Caco-2 (cell line): Measurements from ENCODE around the gene MTMR10. TPM values are rescaled to one million over a fixed set of nuclear protein-coding genes. Genes with fewer than 3 reads are reported as not detected.

Source experiments
- BruUV-seq: library from RNA; stranded (reverse); fragments of 400-500 nt; replicated peaks from 2 replicates; lab custom pipeline; 2021; lab: Mats Ljungman, UMichigan
- CTCF ChIA-PET: fragments of 300-600 bp; sonication (Branson Sonifier 250); formaldehyde crosslinking; loops from one replicate; lab custom pipeline; 2022; ENCODE audit warnings: antibody characterized with exemption; lab: Charles Lee
- POLR2A ChIA-PET: fragments of 300-600 bp; sonication (Branson Sonifier 250); formaldehyde crosslinking; loops from one replicate; lab custom pipeline; 2022; ENCODE audit warnings: antibody characterized with exemption; lab: Charles Lee
- DNase-seq, 2 experiments: peaks; one replicate each; pipeline versions ENCODE4 v3.0.0 to v3.0.0-alpha.2; 2020 to 2022
- H3K27me3 ChIP-seq: replicated peaks from 2 replicates; pipeline ENCODE4 v1.6.0; 2011; ENCODE audit warnings: low read length; ENCODE audit not compliant: control insufficient read depth, insufficient read depth
- H3K36me3 ChIP-seq: 2 replicates; pipeline ENCODE4 v1.5.1; 2011; ENCODE audit warnings: low read length; ENCODE audit not compliant: control insufficient read depth, insufficient read depth
- H3K4me1 ChIP-seq: fragments of 250-450 bp; sonication (Bioruptor Pico); 2 replicates; pipeline ENCODE4 v1.5.1; 2020; ENCODE audit warnings: mild to moderate bottlenecking
- H3K4me3 ChIP-seq: 2 replicates; pipeline ENCODE4 v1.5.1; 2011; ENCODE audit warnings: low read depth, mild to moderate bottlenecking, control low read depth, low read length
- H3K9me3 ChIP-seq: fragments of 250-450 bp; sonication (Bioruptor Pico); 2 replicates; pipeline ENCODE4 v1.5.1; 2020; ENCODE audit warnings: mild to moderate bottlenecking, moderate library complexity
- H3K27ac Mint-ChIP-seq: one replicate; pipeline ENCODE4 v1.8.0; 2022; ENCODE audit warnings: mixed read lengths; ENCODE audit not compliant: unreplicated experiment
- H3K27me3 Mint-ChIP-seq: one replicate; pipeline ENCODE4 v1.8.0; 2022; ENCODE audit warnings: mixed read lengths; ENCODE audit not compliant: insufficient read depth, unreplicated experiment
- H3K36me3 Mint-ChIP-seq: one replicate; pipeline ENCODE4 v1.8.0; 2022; ENCODE audit warnings: mild to moderate bottlenecking, mixed read lengths; ENCODE audit not compliant: insufficient read depth, unreplicated experiment
- H3K4me1 Mint-ChIP-seq: one replicate; pipeline ENCODE4 v1.8.0; 2022; ENCODE audit warnings: low read depth, mixed read lengths; ENCODE audit not compliant: unreplicated experiment
- H3K4me3 Mint-ChIP-seq: one replicate; pipeline ENCODE4 v1.8.0; 2022; ENCODE audit warnings: mild to moderate bottlenecking, moderate library complexity, mixed read lengths; ENCODE audit not compliant: unreplicated experiment
- H3K9me3 Mint-ChIP-seq: one replicate; pipeline ENCODE4 v1.8.0; 2022; ENCODE audit warnings: mixed read lengths; ENCODE audit not compliant: unreplicated experiment
- intact Hi-C: fragments of 100-400 bp; cut with micrococcal nuclease; formaldehyde crosslinking; loops from one replicate; pipeline ENCODE4 v1.10.0; 2022; ENCODE audit not compliant: unreplicated experiment
- total RNA-seq: library from RNA; stranded (reverse); gene quantifications from 2 replicates; pipeline ENCODE4 v1.2.3, GENCODE V29; 2022
- TF ChIP-seq, protein P1 (sequence below), 2 experiments: fragments of 200-600 bp in 1 of 2; IDR thresholded peaks; 1 replicate in 1 of 2; 2 replicates in 1 of 2; pipeline versions ENCODE4 v1.5.1 to v1.8.0; 2011 to 2022; ENCODE audit warnings: antibody characterized with exemption in 1 of 2, control low read depth in 1 of 2, inconsistent platforms in 1 of 2, low read depth in 1 of 2, low read length in 1 of 2, mild to moderate bottlenecking in 1 of 2, moderate library complexity in 1 of 2; ENCODE audit not compliant: insufficient read depth in 1 of 2, severe bottlenecking in 1 of 2, unreplicated experiment in 1 of 2

The MTMR10 gene
- total RNA-seq, 1 experiment from 2014 or later, result 33.2 TPM

DNA sequence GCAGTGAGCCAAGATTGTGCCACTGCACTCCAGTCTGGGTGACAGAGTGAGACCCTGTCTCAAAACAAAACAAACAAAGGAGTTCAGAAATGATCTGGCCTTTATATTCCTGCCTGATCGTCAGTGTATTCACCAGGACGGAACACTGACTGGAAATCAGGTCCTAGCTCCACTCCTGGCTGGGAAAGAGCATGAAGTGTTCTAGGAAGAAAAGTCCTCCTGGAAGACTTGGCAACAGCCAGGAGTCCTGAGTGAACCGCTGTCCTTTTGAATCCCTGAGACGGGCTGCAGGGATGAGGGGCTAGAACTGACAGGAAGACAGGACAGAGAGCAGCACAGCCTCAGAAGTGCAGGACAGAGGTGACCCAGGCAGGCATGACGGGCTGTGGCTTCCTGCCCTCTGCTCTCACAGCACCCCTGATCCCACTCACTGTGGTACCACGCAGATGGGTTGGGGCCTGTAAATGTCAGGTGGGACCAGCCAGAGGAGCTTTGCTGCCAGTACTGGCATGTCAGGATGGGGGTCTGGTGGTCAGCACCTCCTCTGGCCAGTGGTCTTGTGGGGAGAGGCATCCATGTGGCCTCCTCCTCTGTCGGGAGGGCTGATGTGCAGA lies 64.2 kb downstream of the MTMR10 start:
- no TSS peak for BruUV-seq
- Histone ChIP-seq H3K9me3 (no peaks in the 10 kb centered on the region), H3K4me3 (no peak overlapping the region), H3K36me3 (peaks cover 1% of the 10 kb centered on the region), H3K27me3 (no peaks in the 10 kb centered on the region), H3K4me1 (no peaks in the 10 kb centered on the region)
- no peak overlapping the region for H3K4me3 Mint-ChIP-seq
- intact Hi-C loops, result no loop called here
- peak overlapping the region; percentile 53 for H3K27ac Mint-ChIP-seq
- ChIA-PET CTCF (no interaction called here), POLR2A (no interaction called here)
- H3K36me3 Mint-ChIP-seq, result peaks cover 58% of the 10 kb centered on the region
- H3K27me3 Mint-ChIP-seq, result no peaks in the 10 kb centered on the region
- no peaks in the 10 kb centered on the region for H3K9me3 Mint-ChIP-seq
- no peaks in the 10 kb centered on the region for H3K4me1 Mint-ChIP-seq
- TF ChIP-seq, protein P1, sequence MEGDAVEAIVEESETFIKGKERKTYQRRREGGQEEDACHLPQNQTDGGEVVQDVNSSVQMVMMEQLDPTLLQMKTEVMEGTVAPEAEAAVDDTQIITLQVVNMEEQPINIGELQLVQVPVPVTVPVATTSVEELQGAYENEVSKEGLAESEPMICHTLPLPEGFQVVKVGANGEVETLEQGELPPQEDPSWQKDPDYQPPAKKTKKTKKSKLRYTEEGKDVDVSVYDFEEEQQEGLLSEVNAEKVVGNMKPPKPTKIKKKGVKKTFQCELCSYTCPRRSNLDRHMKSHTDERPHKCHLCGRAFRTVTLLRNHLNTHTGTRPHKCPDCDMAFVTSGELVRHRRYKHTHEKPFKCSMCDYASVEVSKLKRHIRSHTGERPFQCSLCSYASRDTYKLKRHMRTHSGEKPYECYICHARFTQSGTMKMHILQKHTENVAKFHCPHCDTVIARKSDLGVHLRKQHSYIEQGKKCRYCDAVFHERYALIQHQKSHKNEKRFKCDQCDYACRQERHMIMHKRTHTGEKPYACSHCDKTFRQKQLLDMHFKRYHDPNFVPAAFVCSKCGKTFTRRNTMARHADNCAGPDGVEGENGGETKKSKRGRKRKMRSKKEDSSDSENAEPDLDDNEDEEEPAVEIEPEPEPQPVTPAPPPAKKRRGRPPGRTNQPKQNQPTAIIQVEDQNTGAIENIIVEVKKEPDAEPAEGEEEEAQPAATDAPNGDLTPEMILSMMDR (IDR thresholded peaks at IDR 0.05; ENCODE audit: insufficient read depth in 1 of 2, low read depth in 1 of 2, low read length in 1 of 2, severe bottlenecking in 1 of 2, unreplicated experiment in 1 of 2), result no peak
- no peak for DNase-seq

DNA sequence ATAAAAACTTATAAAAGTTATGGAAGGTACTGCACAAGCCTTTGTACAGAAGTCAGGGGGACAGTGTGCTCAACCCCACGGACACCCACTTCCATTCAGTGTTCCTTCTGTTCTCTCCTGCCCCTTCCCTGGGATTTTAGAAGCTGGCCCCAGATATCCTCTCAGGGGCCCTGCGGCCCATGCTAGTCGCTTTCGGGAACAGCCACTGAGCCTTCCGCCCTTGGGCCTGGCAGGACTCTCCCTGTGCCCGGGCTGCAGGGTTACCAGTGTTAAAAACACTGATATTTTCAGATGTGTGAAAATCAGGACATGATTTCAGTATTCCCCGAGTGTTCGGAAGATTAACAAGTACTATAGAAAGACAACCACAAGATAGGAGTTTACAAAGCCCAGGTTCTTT lies 65.3 kb downstream of the MTMR10 start:
- H3K4me3 Mint-ChIP-seq, result no peak overlapping the region
- POLR2A ChIA-PET, result no interaction called here
- intact Hi-C loops, result no loop called here
- BruUV-seq, result no TSS peak
- H3K36me3 ChIP-seq, result peaks cover 1% of the 10 kb centered on the region
- H3K27me3 ChIP-seq, result no peaks in the 10 kb centered on the region
- H3K9me3 ChIP-seq, result no peaks in the 10 kb centered on the region
- peaks cover 54% of the 10 kb centered on the region for H3K36me3 Mint-ChIP-seq
- DNase-seq, result no peak
- H3K4me1 Mint-ChIP-seq, result no peaks in the 10 kb centered on the region
- TF ChIP-seq, protein P1 (IDR thresholded peaks at IDR 0.05; ENCODE audit: insufficient read depth in 1 of 2, low read depth in 1 of 2, low read length in 1 of 2, severe bottlenecking in 1 of 2, unreplicated experiment in 1 of 2), result no peak
- H3K9me3 Mint-ChIP-seq, result no peaks in the 10 kb centered on the region
- no peak overlapping the region for H3K27ac Mint-ChIP-seq
- no peak overlapping the region for H3K4me3 ChIP-seq
- H3K27me3 Mint-ChIP-seq, result no peaks in the 10 kb centered on the region
- CTCF ChIA-PET, result no interaction called here
- no peaks in the 10 kb centered on the region for H3K4me1 ChIP-seq

DNA sequence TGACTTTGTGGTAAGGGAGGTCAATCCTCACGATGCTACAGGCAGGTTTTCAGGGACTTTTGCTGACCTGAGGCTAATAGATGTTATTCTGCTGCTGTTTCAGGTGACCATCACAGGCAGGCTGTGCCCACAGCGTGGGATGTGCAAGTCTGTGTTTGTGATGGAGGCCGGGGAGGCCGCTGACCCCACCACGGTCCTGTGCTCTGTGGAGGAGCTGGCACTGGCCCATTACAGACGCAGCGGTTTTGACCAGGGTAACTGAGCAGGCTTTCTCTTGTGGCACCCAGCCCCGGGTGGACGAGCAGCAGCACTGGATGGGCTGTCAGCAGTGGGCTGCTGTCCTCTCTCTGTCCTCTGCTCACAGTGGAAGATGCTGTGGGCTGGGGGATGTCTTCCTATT lies 65.7 kb downstream of the MTMR10 start:
- Mint-ChIP-seq H3K4me3 (no peak overlapping the region), H3K4me1 (no peaks in the 10 kb centered on the region), H3K36me3 (peaks cover 50% of the 10 kb centered on the region), H3K9me3 (no peaks in the 10 kb centered on the region), H3K27me3 (no peaks in the 10 kb centered on the region), H3K27ac (no peak overlapping the region)
- H3K4me3 ChIP-seq, result no peak overlapping the region
- CTCF ChIA-PET, result no interaction called here
- no peaks in the 10 kb centered on the region for H3K9me3 ChIP-seq
- BruUV-seq, result no TSS peak
- TF ChIP-seq, protein P1 (IDR thresholded peaks at IDR 0.05; ENCODE audit: insufficient read depth in 1 of 2, low read depth in 1 of 2, low read length in 1 of 2, severe bottlenecking in 1 of 2, unreplicated experiment in 1 of 2), result no peak
- no peaks in the 10 kb centered on the region for H3K4me1 ChIP-seq
- DNase-seq, result no peak
- intact Hi-C loops, result no loop called here
- POLR2A ChIA-PET, result no interaction called here
- peaks cover 1% of the 10 kb centered on the region; the same call in 1 of the 2 replicates for H3K36me3 ChIP-seq
- no peaks in the 10 kb centered on the region for H3K27me3 ChIP-seq
